ENCODE data around the gene PSMB2. TPM values are rescaled to one million over a fixed set of nuclear protein-coding genes. Genes with fewer than 3 reads are reported as not detected.

The PSMB2 gene
- total and polyA plus RNA-seq, 10 of the 15 experiments (the other 5 are each of a cell fraction or from before 2014, with no cell fraction given), result 71.7 to 299 (median 145) TPM

DNA sequence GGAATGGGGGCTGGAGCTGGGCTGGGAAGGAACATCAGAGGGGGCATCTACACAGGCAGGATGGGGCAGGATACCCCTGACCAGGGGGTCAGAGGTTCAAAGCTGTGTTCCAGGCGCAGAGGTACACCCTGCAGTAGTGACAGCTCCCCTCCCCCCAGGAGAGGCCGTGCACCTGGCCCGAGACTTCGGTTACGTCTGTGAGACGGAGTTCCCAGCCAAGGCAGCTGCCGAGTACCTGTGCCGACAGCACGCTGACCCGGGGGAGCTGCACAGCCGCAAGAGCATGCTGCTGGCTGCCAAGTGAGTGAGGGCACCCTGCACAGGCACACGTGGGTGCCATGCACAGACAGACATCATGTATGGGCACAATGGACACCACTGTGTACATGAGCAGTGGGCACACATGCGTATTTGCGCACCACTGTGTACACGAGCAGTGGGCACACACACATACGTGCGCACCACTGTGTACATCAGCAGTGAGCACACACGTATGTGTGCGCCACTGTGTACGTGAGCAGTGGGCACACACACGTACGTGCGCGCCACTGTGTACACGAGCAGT, 50.8 kb downstream of the PSMB2 start (continued):
- TF ChIP-seq, protein P1, sequence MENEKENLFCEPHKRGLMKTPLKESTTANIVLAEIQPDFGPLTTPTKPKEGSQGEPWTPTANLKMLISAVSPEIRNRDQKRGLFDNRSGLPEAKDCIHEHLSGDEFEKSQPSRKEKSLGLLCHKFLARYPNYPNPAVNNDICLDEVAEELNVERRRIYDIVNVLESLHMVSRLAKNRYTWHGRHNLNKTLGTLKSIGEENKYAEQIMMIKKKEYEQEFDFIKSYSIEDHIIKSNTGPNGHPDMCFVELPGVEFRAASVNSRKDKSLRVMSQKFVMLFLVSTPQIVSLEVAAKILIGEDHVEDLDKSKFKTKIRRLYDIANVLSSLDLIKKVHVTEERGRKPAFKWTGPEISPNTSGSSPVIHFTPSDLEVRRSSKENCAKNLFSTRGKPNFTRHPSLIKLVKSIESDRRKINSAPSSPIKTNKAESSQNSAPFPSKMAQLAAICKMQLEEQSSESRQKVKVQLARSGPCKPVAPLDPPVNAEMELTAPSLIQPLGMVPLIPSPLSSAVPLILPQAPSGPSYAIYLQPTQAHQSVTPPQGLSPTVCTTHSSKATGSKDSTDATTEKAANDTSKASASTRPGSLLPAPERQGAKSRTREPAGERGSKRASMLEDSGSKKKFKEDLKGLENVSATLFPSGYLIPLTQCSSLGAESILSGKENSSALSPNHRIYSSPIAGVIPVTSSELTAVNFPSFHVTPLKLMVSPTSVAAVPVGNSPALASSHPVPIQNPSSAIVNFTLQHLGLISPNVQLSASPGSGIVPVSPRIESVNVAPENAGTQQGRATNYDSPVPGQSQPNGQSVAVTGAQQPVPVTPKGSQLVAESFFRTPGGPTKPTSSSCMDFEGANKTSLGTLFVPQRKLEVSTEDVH (IDR thresholded peaks at IDR 0.05; ENCODE audit: low read depth, partially characterized antibody), result no peak
- no peak for TF ChIP-seq IRF5 (IDR thresholded peaks at IDR 0.05; ENCODE audit: borderline replicate concordance)
- TF ChIP-seq RBBP5 (conservative IDR thresholded peaks at IDR 0.05), result no peak
- TF ChIP-seq PAX5 (IDR thresholded peaks at IDR 0.05; ENCODE audit: borderline replicate concordance, low read depth, low read length), result no peak
- no peak for TF ChIP-seq CHD1 (IDR thresholded peaks at IDR 0.05; ENCODE audit: low read depth, low read length)
- TF ChIP-seq TBL1XR1 (IDR thresholded peaks at IDR 0.05; ENCODE audit: low read depth, low read length), result no peak
- TF ChIP-seq LARP7 (IDR thresholded peaks at IDR 0.05), result no peak
- TF ChIP-seq HCFC1 (IDR thresholded peaks at IDR 0.05; ENCODE audit: low read length), result no peak
- no peak for TF ChIP-seq MEF2A (IDR thresholded peaks at IDR 0.05; ENCODE audit: insufficient read depth, low read depth, low read length)
- TF ChIP-seq NR2C2 (IDR thresholded peaks at IDR 0.05; ENCODE audit: borderline replicate concordance, control insufficient read depth, insufficient read length, low read depth), result no peak
- no peak for TF ChIP-seq USF1 (IDR thresholded peaks at IDR 0.05; ENCODE audit: borderline replicate concordance, extremely low read length, insufficient read depth, low read depth, low read length)
- no peak for TF ChIP-seq MXI1 (IDR thresholded peaks at IDR 0.05; ENCODE audit: low read depth, low read length)
- no peak for TF ChIP-seq TAF1 (IDR thresholded peaks at IDR 0.05; ENCODE audit: borderline replicate concordance, low read depth, low read length)
- no peak for TF ChIP-seq SUZ12 (IDR thresholded peaks at IDR 0.05; ENCODE audit: unreplicated experiment)
